HG03095 (cell line): ENCODE data around the gene CHAC1.
"Not testable (repeated sequence)": the region's sequence is repeated elsewhere in the genome, so short reads cannot be mapped to it uniquely, and the experiment has no call there.

Experiments used
- ATAC-seq: cut with Tn5 transposase; IDR thresholded peaks from one replicate; pipeline ENCODE4 v1.9.1; 2021; ENCODE audit warnings: moderate library complexity; ENCODE audit not compliant: unreplicated experiment

The CHAC1 gene

GRCh38 chr15:40955930-40956540 is 2.8 kb downstream of the CHAC1 start:
- no peak for ATAC-seq

- ATAC-seq = no peak
Measured at GRCh38 chr15:40956541-40956982, 3.3 kb downstream of the CHAC1 start.

- no peak for ATAC-seq
Measured at GRCh38 chr15:40957041-40957555, 3.8 kb downstream of the CHAC1 start.

- no peak for ATAC-seq
Measured at GRCh38 chr15:40957581-40958051, 4.3 kb downstream of the CHAC1 start.

GRCh38 chr15:40958146-40958545 is 4.9 kb downstream of the CHAC1 start:
- no peak for ATAC-seq

- ATAC-seq = no peak
Measured at GRCh38 chr15:40958723-40959122, 5.5 kb downstream of the CHAC1 start.

- ATAC-seq = no peak
Measured at GRCh38 chr15:40959331-40960141, 6.3 kb downstream of the CHAC1 start.

- ATAC-seq = no peak
Measured at GRCh38 chr15:40960151-40960885, 7.0 kb downstream of the CHAC1 start.

GRCh38 chr15:40960925-40961324 is 7.7 kb downstream of the CHAC1 start:
- ATAC-seq = no peak

GRCh38 chr15:40961740-40962139 is 8.5 kb downstream of the CHAC1 start:
- not testable (repeated sequence) for ATAC-seq

- not testable (repeated sequence) for ATAC-seq
Measured at GRCh38 chr15:40962317-40962716, 9.0 kb downstream of the CHAC1 start.

- no peak for ATAC-seq
Measured at GRCh38 chr15:40963201-40963600, 9.9 kb downstream of the CHAC1 start.

GRCh38 chr15:40964006-40964405 is 10.7 kb downstream of the CHAC1 start:
- ATAC-seq = no peak

- ATAC-seq = no peak
Measured at GRCh38 chr15:40964634-40965033, 11.4 kb downstream of the CHAC1 start.

GRCh38 chr15:40968290-40969085 is 15.2 kb downstream of the CHAC1 start:
- no peak for ATAC-seq

- no peak for ATAC-seq
Measured at GRCh38 chr15:40969363-40969762, 16.1 kb downstream of the CHAC1 start.

- no peak for ATAC-seq
Measured at GRCh38 chr15:40974879-40975278, 21.6 kb downstream of the CHAC1 start.

- ATAC-seq = no peak
Measured at GRCh38 chr15:40976819-40977218, 23.5 kb downstream of the CHAC1 start.

GRCh38 chr15:40978141-40978540 is 24.9 kb downstream of the CHAC1 start:
- no peak for ATAC-seq

- no peak for ATAC-seq
Measured at GRCh38 chr15:40978562-40978961, 25.3 kb downstream of the CHAC1 start.

- ATAC-seq = no peak
Measured at GRCh38 chr15:40981186-40981585, 27.9 kb downstream of the CHAC1 start.
